Panc1 (cell line): ENCODE results near the gene LOXL4. TPM values are rescaled to one million over a fixed set of nuclear protein-coding genes. Genes with fewer than 3 reads are reported as not detected.
A peak's percentile ranks its signal among the peaks of the same experiment; 100 is the strongest.

Experiments
- ATAC-seq: fragments of 200-7000 bp; cut with Tn5 transposase; 2 replicates; pipeline ENCODE4 v1.9.1; 2020; ENCODE audit warnings: mild to moderate bottlenecking, moderate library complexity
- BruUV-seq: library from RNA; stranded (reverse); fragments of 400-500 nt; replicated peaks from 2 replicates; lab custom pipeline; 2021; lab: Mats Ljungman, UMichigan
- CTCF ChIA-PET: fragments of 300-600 bp; sonication (Branson Sonifier 250); formaldehyde crosslinking; loops from one replicate; lab custom pipeline; 2022; ENCODE audit warnings: antibody characterized with exemption; lab: Charles Lee
- POLR2A ChIA-PET: fragments of 300-600 bp; sonication (Branson Sonifier 250); formaldehyde crosslinking; loops from one replicate; lab custom pipeline; 2022; ENCODE audit warnings: antibody characterized with exemption; lab: Charles Lee
- DNase-seq: peaks from one replicate; pipeline ENCODE4 v3.0.0-alpha.2; 2010; ENCODE audit warnings: low read depth, low spot score
- H3K27ac ChIP-seq: 2 replicates; pipeline ENCODE4 v1.5.1; 2011; ENCODE audit warnings: mild to moderate bottlenecking, low read length, inconsistent platforms
- H3K27me3 ChIP-seq: fragments of 200-500 bp; sonication (Bioruptor generic); 2 replicates; pipeline ENCODE4 v1.6.0; 2014; ENCODE audit warnings: low read length, inconsistent platforms; ENCODE audit not compliant: control insufficient read depth, insufficient read depth
- H3K36me3 ChIP-seq: fragments of 200-500 bp; sonication (Bioruptor generic); 2 replicates; pipeline ENCODE4 v1.5.1; 2014; ENCODE audit warnings: inconsistent platforms, mild to moderate bottlenecking, low read length, moderate library complexity; ENCODE audit not compliant: control insufficient read depth, insufficient read depth
- H3K4me1 ChIP-seq: 2 replicates; pipeline ENCODE4 v1.5.1; 2011; ENCODE audit warnings: inconsistent platforms, mild to moderate bottlenecking, low read length, moderate library complexity; ENCODE audit not compliant: control insufficient read depth, insufficient read depth
- H3K4me3 ChIP-seq, 2 experiments: 2 replicates each; pipeline ENCODE4 v1.5.1; 2011 to 2012; ENCODE audit warnings: low read depth in 2 of 2, low read length in 2 of 2, mild to moderate bottlenecking in 2 of 2, inconsistent platforms in 1 of 2, moderate library complexity in 1 of 2
- H3K9me3 ChIP-seq: fragments of 200-500 bp; sonication (Bioruptor generic); 2 replicates; pipeline ENCODE4 v1.5.1; 2014; ENCODE audit warnings: low read depth, mild to moderate bottlenecking, inconsistent platforms, low read length, moderate library complexity; ENCODE audit not compliant: control insufficient read depth, insufficient read depth
- POLR2AphosphoS5 ChIP-seq: IDR thresholded peaks from 2 replicates; pipeline ENCODE4 v1.6.1; 2012; ENCODE audit warnings: mild to moderate bottlenecking, low read depth, low read length, moderate library complexity
- SIN3A ChIP-seq: IDR thresholded peaks from 2 replicates; pipeline ENCODE4 v1.6.1; 2012; ENCODE audit warnings: low read depth, mild to moderate bottlenecking, low read length, moderate library complexity, borderline replicate concordance; ENCODE audit not compliant: insufficient read depth
- TCF7L2 ChIP-seq: IDR thresholded peaks from 2 replicates; pipeline ENCODE4 v1.6.1; 2011; ENCODE audit warnings: mild to moderate bottlenecking, low read depth, low read length, inconsistent platforms
- in situ Hi-C: cut with HindIII; loops from 2 replicates; pipeline ENCODE4 v1.10.0; 2016; ENCODE audit warnings: low sequenced_read_pairs, low pct_unique_long_range_greater_than_20kb
- intact Hi-C: fragments of 100-400 bp; cut with micrococcal nuclease; formaldehyde crosslinking; loops from one replicate; pipeline ENCODE4 v1.10.0; 2022; ENCODE audit not compliant: unreplicated experiment
- total RNA-seq: library from RNA; stranded (reverse); gene quantifications from one replicate; pipeline ENCODE4 v1.2.1, GENCODE V29; 2021; ENCODE audit not compliant: unreplicated experiment
- TF ChIP-seq, protein P1 (sequence below), 2 experiments: IDR thresholded peaks; 2 replicates each; pipeline ENCODE4 v1.6.1; 2011 to 2012; ENCODE audit warnings: low read depth in 2 of 2, control low read depth in 1 of 2, low read length in 1 of 2, mild to moderate bottlenecking in 1 of 2, moderate library complexity in 1 of 2; ENCODE audit not compliant: insufficient read depth in 1 of 2
- TF ChIP-seq, protein P2 (sequence below): fragments of 450-650 bp; IDR thresholded peaks from 2 replicates; pipeline ENCODE4 v1.5.1; 2017; ENCODE audit warnings: mild to moderate bottlenecking

The LOXL4 gene
- total RNA-seq, 1 experiment from 2014 or later = 17.7 TPM

DNA sequence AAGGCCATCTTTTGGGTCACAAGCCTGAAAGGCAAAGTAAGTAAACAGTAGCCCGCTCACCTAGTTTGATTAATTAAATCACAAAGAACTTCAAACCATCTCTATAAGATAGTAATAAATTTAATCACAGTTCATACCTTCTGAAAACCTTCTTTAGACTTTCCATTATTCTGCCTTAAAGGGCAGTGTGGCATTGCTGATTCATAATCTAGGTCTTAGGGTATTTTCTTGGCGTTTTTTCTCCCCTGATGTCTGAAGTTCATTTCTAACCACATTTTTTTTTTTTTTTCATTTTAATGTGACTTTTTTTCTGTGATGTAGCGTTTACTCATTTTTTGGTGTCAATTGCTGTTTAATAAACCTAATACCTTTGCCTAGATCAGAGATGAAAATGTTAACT is 27.5 kb downstream of the LOXL4 start:
- DNase-seq (no peak), ATAC-seq (no peak)
- intact Hi-C loops = no loop called here
- ChIA-PET POLR2A (no interaction called here), CTCF (no interaction called here)
- in situ Hi-C loops = no loop called here
- Histone ChIP-seq H3K27ac (no peak overlapping the region), H3K9me3 (no peaks in the 10 kb centered on the region), H3K4me1 (no peaks in the 10 kb centered on the region), H3K36me3 (peaks cover 14% of the 10 kb centered on the region), H3K4me3 (no peak overlapping the region), H3K27me3 (no peaks in the 10 kb centered on the region)
- TF ChIP-seq TCF7L2 (no peak), POLR2AphosphoS5 (no peak), SIN3A (no peak)
- TF ChIP-seq, protein P1, sequence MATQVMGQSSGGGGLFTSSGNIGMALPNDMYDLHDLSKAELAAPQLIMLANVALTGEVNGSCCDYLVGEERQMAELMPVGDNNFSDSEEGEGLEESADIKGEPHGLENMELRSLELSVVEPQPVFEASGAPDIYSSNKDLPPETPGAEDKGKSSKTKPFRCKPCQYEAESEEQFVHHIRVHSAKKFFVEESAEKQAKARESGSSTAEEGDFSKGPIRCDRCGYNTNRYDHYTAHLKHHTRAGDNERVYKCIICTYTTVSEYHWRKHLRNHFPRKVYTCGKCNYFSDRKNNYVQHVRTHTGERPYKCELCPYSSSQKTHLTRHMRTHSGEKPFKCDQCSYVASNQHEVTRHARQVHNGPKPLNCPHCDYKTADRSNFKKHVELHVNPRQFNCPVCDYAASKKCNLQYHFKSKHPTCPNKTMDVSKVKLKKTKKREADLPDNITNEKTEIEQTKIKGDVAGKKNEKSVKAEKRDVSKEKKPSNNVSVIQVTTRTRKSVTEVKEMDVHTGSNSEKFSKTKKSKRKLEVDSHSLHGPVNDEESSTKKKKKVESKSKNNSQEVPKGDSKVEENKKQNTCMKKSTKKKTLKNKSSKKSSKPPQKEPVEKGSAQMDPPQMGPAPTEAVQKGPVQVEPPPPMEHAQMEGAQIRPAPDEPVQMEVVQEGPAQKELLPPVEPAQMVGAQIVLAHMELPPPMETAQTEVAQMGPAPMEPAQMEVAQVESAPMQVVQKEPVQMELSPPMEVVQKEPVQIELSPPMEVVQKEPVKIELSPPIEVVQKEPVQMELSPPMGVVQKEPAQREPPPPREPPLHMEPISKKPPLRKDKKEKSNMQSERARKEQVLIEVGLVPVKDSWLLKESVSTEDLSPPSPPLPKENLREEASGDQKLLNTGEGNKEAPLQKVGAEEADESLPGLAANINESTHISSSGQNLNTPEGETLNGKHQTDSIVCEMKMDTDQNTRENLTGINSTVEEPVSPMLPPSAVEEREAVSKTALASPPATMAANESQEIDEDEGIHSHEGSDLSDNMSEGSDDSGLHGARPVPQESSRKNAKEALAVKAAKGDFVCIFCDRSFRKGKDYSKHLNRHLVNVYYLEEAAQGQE (IDR thresholded peaks at IDR 0.05; ENCODE audit: insufficient read depth in 1 of 2, low read depth in 2 of 2, low read length in 1 of 2) = no peak
- TF ChIP-seq, protein P2, sequence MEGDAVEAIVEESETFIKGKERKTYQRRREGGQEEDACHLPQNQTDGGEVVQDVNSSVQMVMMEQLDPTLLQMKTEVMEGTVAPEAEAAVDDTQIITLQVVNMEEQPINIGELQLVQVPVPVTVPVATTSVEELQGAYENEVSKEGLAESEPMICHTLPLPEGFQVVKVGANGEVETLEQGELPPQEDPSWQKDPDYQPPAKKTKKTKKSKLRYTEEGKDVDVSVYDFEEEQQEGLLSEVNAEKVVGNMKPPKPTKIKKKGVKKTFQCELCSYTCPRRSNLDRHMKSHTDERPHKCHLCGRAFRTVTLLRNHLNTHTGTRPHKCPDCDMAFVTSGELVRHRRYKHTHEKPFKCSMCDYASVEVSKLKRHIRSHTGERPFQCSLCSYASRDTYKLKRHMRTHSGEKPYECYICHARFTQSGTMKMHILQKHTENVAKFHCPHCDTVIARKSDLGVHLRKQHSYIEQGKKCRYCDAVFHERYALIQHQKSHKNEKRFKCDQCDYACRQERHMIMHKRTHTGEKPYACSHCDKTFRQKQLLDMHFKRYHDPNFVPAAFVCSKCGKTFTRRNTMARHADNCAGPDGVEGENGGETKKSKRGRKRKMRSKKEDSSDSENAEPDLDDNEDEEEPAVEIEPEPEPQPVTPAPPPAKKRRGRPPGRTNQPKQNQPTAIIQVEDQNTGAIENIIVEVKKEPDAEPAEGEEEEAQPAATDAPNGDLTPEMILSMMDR = no peak
- TSS peak; percentile 12 for BruUV-seq

DNA sequence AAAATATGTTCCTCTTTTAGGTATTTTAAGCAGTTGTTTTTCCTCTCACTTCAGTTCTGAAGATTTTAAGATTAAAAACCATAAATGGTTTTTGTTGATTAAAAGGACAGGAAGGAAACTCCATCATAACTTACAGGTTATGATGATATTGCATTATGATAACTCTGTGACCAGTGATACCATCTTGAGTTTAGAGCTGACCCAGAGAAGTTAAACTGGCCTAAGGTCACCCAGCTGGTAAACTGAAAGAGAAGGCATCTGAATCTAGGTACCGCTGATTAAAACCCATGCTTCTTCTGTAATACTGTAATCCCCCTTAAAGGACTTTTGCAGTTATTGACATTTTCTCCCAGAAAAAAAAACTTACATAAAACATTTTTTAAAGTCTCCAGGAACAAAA is 29.6 kb downstream of the LOXL4 start:
- ChIA-PET CTCF (no interaction called here), POLR2A (no interaction called here)
- H3K27ac ChIP-seq = no peak overlapping the region
- no peak for ATAC-seq
- H3K4me1 ChIP-seq = no peaks in the 10 kb centered on the region
- BruUV-seq = no TSS peak
- no peaks in the 10 kb centered on the region for H3K9me3 ChIP-seq
- in situ Hi-C loops = no loop called here
- intact Hi-C loops = no loop called here
- peaks cover 13% of the 10 kb centered on the region for H3K36me3 ChIP-seq
- no peak for DNase-seq
- H3K27me3 ChIP-seq = no peaks in the 10 kb centered on the region
- TF ChIP-seq, protein P1 (IDR thresholded peaks at IDR 0.05; ENCODE audit: insufficient read depth in 1 of 2, low read depth in 2 of 2, low read length in 1 of 2) = no peak
- TF ChIP-seq TCF7L2 (no peak), SIN3A (no peak), POLR2AphosphoS5 (no peak)
- TF ChIP-seq, protein P2 = no peak
- no peak overlapping the region for H3K4me3 ChIP-seq
